ENCODE results near the gene CREB5.
"Not testable (repeated sequence)": the region's sequence is repeated elsewhere in the genome, so short reads cannot be mapped to it uniquely, and the experiment has no call there.

The CREB5 gene

GRCh38 chr7:28588602-28589001 is 176.3 kb downstream of the CREB5 start:
- no peak for DNase-seq

DNA sequence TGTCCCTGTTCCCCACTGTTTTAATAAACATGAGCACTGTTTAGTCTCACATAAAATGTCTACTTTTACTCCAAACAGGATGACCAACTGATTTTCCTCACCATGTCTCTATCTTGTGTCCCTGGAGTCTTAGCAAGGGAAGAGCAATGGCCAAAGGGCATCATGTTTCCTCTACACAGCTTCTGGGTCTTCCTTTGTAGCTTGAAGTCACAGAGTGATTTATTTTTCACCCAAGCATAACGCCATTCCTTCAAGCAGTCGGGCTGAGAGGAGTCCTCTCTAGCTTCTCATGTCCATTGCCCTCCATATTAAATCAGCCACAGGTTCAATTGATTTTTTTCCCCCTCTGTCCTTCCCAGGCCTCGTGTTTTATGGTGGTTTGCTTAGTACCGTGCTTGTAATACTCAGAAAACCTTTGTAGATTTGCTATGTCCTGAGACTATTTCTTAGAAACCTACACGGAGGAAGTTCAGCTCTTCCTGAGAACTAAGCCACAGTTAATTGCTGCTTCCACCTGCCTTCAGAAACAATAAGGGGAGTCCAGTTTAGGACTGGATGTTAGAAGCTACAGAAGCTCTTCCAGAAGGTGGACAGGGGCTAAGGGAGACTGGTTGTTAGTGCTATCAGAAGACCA is 178.8 kb downstream of the CREB5 start:
- DNase-seq: no peak

DNA sequence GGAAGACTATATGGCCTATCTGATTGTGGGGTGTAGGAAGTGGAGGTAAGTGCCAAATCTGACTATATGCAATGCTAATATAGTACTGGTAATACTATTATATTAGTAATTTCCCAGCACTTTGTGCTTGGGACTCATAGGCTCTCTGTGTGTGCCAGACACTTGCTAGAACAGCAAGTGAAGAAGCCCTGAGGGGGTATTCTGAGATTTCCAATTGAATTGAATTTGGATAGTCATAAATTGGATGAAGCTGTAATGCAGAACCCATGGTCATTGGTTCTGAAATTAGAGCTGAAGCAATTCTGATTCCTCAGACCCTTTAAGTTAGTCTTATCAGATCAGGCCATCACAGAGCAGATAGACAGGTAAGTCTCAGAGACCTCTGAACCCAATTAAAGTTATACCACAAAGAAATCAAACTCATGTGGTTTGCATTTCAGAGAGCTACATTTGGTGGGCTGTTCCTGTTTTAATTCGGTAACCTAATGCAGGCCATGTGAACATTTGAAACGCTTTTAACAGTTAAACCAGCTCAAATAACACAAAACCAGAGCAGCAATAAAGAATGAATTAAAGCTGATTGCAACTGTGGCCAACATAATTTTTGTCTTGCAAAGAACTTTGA is 179.5 kb downstream of the CREB5 start:
- no peak for DNase-seq

GRCh38 chr7:28592861-28593260 is 180.5 kb downstream of the CREB5 start:
- no peak for DNase-seq

DNA sequence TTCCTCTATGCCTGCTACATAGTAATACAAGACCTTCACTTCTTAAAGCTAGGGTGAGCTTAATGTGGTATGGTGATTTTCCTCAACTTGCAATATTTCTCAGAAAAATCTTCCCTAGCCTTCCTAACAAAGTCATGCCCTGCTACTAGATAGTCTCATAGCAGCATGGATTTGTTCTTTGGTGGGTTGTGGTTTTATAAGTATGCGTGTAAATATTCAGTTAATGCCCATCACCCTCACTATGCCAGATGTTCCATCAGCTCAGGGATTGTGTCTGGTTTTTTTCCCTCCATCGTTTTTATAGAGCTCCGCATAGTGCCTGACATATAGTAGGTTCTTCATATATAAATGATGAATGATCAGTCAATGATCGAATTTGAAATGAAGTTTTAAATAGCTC is 182.8 kb downstream of the CREB5 start:
- DNase-seq: no peak

DNA sequence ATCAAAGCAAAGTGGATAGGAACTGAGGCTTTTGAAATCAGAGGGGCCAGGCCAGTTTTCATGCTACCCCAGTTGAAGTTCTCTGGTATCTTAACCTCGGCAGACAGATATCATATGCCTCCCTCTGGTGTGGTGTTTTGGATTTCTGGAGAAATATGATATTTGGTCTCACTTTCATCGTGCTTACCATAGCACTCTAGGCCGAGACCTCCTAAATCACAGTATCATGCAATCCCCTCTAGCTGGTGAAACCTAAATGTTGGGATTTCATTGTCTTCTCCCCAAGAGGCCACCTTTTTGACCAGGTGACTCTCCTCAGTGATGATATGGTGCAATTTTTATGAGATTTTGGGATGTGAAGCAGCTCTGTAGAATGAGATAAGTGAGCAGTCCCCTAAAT is 183.5 kb downstream of the CREB5 start:
- DNase-seq: no peak

GRCh38 chr7:28596245-28596935 is 184.1 kb downstream of the CREB5 start:
- no peak for DNase-seq

- no peak for DNase-seq
These were observed 185.0 kb downstream of the CREB5 start for GRCh38 chr7:28597284-28597683.

DNA sequence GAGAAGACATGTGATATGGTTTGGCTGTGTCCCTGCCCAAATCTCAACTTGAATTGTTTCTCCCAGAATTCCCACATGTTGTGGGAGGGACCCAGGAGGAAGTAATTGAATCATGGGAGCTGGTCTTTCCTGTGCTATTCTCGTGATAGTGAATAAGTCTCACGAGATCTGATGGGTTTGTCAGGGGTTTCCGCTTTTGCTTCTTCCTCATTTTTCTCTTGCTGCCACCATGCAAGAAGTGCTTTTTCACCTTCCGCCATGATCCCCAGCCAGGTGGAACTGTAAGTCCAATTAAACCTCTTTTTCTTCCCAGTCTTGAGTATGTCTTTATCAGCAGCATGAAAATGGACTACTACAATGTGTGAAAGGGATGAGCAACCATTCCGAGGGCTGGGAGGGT is 185.7 kb downstream of the CREB5 start:
- not testable (repeated sequence) for DNase-seq

- DNase-seq: no peak
These were observed 186.3 kb downstream of the CREB5 start for GRCh38 chr7:28598586-28598985.

GRCh38 chr7:28599411-28599810 is 187.1 kb downstream of the CREB5 start:
- no peak for DNase-seq

DNA sequence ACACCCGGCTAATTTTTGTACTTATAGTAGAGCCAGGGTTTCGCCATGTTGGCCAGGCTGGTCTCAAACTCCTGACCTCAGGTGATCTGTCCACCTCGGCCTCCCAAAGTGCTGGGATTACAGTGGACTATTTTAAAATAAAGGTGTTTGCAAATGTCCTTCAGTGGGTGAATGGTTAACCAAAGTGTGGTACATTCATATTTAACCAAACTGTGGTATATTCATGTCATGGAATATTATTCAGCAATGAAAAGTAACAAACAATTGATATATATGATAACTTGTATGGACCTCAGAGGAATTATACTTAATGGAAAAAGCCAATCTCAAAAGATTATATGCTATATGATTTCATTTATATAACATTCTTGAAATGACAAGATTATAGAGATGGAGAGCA is 190.0 kb downstream of the CREB5 start:
- DNase-seq: no peak

DNA sequence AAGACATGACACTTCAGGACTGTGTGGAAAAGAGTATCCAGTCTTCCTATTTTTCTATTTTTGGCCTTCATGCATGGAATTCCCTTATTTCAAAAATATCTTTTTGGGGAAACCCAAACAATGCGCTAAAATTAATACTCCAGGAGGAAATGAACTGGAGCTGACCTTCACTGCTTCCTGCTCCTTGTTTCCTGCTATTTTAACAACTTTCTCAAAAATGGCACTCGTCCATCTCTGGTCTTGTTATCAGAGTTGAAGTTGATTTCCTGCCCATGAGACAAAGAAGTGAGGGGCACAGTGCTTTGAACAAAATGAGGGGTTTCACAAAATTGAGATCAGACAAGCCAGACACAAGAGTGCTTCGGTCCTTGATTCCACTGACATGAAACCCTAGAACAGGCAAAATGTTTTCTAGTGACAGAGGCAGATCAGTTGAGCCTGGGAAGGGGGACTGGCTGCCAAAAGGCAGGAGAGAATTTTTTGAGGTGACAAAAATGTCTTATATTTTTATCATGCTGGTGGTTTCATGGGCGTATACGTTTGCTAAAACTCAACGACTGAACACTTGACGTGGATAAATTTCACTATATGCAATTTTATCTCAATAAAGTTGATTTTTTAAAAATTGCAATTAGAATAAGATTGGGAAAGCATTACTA is 193.2 kb downstream of the CREB5 start:
- no peak for DNase-seq

DNA sequence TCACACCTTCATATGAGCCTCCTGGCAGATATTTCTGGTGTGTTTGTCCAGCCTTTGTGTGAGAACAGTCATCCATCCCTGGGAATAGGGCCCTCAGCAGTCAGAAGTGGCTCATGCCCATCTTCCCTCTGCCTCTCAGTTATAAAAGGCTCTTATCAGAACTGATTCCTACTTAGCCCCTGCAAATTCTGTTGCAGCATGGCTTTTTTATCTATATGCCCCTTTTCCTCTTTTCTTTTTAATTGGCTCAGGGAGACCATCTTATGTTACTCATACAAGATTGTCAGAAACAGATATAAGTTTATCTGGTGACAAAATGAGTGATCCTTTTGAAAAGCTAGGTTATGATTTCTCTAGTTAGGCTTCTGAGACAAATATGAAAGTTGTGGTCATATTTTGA is 194.1 kb downstream of the CREB5 start:
- no peak for DNase-seq

- DNase-seq: no peak
These were observed 195.5 kb downstream of the CREB5 start for GRCh38 chr7:28607855-28608193.

GRCh38 chr7:28608237-28608656 is 195.9 kb downstream of the CREB5 start:
- DNase-seq: no peak

DNA sequence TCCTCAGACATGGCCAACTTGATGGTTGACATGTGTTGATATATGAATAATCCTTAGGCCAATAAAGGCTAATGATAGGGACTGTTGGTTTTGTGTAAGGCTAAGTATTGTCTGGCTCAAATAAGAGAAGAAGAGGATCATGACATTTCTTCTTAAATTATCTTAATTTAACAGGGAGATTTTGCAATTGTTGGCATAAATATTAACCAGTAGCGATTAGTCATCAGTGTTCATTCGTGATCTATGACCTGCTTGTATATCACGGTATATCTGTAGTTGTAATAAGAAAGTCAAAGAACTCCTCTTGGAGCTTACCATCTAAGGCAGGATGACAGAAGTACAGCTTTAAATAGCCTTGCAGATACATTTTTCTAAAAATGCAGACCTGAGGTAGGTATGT is 196.4 kb downstream of the CREB5 start:
- DNase-seq: no peak

DNA sequence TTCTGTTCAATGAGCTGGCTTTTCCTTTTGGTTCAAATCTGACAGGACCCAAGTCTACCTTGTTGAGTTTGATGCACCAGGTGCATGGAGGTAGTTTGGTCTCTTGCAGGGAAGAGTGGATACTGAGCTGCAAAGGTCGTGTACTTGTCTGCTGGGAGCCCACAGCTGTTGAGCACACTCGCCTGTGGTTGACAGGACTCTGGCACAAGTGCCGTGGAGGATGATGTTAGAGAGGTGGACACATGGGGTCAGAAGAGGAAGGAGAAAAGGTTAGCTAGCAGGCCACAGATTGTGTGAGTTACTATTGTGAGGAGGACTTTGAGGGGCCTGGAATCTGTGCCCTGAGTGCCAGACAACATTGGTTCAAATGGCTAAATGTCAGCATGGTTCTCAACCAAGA is 197.3 kb downstream of the CREB5 start:
- no peak for DNase-seq

DNA sequence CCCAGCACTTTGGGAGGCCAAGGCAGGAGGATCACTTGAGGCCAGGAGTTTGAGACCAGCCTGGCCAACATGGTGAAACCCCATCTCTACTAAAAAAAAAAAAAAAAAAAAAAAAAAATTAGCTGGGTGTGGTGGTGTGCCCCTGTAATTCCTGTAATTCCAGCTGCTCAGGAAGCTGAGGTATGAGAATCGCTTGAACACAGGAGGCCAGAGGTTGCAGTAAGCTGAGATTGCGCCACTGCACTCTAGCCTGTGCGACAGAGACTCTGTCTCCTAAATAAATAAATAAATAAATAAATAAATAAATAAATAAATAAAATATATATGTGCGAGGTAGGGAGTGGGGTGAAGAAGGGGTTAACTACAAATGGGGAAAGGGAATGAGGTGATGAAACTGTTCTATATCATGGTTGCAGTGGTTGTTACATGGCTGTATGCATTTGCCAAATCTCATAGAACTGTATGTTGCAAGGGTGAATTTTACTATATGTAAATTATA is 199.1 kb downstream of the CREB5 start:
- not testable (repeated sequence) for DNase-seq

GRCh38 chr7:28613262-28613661 is 200.9 kb downstream of the CREB5 start:
- DNase-seq: no peak

DNA sequence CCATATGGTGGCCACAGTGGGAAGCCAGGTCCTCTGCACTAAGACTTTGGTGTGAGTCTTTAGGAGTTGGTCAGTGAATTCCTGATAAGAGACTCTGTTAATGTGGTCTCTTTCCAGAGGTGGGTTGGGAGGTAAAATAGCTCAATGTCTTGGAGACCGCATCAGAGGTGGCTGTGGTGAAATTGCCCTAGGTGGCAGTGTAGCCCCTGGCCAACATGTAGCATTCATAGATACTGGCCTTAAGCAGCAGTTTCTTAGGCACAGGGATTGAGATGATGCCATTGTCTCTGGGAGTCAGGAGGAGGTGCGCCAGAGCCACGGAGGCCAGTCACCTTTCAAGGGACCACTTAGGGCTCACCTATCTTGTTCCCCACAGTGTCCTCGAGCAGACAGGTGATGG is 202.8 kb downstream of the CREB5 start:
- DNase-seq: no peak

GRCh38 chr7:28617308-28617880 is 205.1 kb downstream of the CREB5 start:
- no peak for DNase-seq

- DNase-seq: no peak
These were observed 206.1 kb downstream of the CREB5 start for GRCh38 chr7:28618383-28618782.

- no peak for DNase-seq
These were observed 206.9 kb downstream of the CREB5 start for GRCh38 chr7:28619256-28619655.

All from CD4-positive, alpha-beta T cell treated with Interleukin-15 for 1 hour (primary cell).